ENCODE results near the gene NPAS2.
A peak's percentile ranks its signal among the peaks of the same experiment; 100 is the strongest.

Gene NPAS2

DNA sequence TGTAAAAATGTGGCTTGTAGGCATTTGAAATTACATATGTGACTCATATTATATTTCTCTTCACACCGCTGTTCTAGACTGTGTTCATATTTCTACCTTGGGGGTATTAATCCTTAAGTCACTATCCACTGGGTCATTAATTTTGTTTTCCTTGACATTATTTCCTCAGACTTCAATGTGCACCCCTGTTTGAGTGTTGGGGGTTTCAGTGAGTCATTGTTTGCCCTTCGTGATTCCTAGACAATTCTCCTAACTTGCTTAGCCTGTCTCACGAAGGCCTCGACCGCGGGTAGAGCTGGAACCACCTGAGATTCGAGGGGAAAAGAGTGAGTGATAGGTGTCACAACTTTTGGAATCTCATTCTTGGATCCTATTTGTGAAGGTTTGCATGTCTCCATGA is 35.1 kb downstream of the NPAS2 start:
- no peak for DNase-seq (ENCODE audit: low spot score)

DNA sequence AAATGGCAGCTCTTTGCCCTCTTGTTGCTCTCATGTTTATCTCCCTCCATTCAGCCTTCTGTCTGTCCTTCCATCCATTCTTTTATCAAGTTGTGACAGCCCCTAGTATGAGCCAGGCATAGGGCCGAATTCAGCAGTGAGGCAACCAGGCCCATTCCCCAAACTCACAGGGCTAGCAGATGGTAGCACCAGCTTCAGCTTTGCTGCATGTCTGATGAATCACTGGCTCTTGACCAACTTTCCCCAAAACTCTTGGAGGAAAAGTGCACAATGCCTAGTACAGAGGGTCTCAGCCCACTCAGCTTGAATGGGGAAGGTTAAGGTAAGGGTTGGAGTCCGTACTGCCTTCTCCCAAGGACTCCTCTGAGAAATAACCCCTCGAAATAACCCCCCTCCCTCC is 35.7 kb downstream of the NPAS2 start:
- no peak for DNase-seq (ENCODE audit: low spot score)

DNA sequence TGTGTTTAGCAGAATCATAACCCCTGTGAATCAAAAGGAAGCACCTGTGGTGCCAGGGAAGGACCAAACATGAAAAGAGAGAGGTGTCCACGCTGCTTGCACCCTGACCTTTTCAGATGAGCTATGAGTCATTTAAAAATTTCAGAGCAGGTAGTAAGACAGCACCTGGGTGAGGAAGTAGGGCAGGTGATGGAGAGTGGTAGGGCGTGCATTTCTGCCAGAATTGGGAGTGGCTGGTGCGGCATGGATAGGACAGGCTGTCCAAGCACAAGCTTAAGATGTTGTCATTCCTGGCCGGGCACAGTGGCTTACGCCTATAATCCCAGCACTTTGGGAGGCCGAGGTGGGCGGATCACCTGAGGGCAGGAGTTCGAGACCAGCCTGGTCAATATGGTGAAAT is 36.8 kb downstream of the NPAS2 start:
- DNase-seq (ENCODE audit: low spot score): peak; percentile 98

DNA sequence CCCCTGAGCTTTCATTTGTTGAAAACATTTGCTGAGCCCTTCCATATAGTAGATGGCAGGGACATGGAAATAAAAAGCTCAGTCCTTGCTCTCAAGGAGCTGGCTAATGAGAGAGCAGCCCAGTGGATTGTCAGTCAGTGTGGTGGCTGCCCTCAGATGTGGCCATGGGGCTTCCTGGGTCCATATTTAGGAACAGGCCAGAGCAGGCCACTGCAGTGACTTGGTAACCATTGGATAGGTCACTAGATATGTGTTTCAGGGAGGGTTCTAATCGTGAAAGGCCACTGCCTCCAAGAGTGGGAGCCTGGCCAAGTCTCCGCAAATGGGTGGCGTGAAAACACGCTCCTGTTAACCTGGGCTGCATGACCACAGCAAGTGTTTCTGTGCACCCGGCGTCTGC is 37.4 kb downstream of the NPAS2 start:
- DNase-seq (ENCODE audit: low spot score): no peak

DNA sequence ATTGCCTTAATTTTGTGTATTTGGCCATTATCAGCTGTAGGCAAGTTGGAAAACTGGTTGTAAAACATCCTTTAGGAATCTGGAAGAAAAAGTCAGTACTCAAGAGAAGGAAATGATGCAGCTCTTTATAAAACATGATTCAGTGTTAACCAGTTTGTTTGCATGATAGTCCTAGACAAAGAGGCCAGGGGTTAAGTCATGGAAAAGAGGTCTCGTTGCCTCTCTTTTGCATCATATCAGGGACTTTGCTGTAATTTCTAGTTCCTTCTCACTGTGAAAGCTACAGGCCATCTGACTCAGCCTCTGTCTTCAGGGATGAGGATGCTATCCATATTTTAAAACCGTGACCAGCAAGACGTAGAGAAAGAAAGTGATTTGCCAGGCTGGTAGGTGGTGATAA is 38.0 kb downstream of the NPAS2 start:
- DNase-seq (ENCODE audit: low spot score): no peak

DNA sequence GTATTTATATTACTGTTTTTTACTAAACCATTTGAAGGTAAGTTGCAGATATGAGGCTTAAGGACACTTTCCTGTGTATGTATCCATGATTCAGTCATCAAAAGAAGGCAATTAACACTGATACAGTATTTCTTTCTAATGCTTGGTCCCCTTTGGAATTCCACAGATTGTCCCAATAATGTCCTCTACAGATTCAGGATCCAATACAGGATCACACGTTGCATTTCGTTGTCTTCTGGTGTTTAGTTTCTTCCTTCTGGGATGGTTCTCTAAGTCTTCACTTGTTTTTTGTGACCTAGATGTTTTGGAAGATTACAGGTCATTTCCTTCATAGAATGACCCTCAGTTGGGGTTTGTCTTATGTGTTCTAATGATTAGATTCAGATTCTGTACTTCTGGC is 40.0 kb downstream of the NPAS2 start:
- DNase-seq (ENCODE audit: low spot score): no peak

DNA sequence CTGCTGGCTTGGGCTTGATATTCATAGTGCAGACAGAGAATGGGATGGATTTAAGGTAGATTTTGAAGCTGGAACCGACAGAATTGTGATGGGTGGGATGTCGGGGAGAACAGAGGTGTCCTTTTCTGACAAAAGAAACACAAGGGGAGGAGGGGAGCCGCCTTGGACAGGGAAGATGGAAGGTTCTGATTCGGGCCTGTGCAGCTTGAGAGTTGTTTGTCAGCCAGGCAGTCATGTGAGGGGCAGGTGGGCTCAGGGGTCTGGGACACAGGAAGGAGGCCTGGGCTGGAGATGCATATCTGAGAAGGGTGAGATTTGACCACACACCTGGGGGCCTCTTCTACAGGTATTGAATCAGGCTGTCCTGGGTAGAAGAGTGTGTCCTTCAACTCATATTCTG is 41.4 kb downstream of the NPAS2 start:
- no peak for DNase-seq (ENCODE audit: low spot score)

DNA sequence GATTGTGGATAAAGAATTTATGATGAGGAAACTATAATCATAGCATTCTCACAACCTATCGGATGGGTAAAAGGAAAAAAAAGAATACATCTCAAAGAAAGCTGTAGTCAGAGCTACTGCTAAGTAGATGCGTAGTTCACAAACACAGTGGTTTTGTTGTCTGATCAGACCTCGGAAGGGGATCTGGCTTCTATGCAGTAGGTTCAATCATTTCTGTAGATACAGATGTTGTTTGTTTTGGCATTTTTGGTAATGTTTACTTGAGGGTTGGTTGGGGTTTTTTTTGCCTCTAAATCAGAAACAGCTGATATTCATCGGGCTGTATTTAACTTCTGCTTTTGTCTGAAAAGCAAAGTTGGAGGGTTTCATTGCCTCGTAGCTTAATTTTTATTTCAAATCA is 42.1 kb downstream of the NPAS2 start:
- DNase-seq (ENCODE audit: low spot score): no peak

DNA sequence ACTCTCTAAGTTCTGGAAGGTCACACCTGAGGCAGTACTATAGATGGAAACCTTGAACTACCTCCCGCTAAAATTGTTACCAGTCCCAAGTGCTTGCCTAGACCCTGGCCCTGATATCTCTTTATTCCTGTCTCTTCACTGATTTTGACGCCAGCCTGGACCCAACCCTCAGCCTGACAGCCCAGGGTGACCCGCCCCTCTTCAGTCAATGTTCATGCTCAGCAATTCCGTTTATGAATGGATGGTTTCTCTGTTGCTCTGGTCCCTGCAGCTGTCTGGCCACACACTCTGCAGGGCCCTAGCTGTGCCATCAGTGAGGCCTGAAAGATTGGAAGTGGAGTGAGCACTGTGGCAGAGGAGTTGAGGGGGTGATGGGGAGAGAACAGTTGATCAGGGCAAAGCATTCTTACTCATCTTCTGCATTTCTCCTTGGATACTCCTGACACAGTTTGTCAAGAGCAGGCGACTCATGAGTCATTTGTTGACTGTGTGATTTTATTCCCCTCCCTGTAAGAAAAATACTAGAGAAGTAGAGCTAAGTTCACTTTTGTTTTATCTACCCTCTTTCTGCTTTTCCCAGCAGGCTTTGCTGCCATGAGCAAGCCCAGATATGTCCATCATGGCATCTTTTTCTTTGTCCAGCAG is 46.0 kb downstream of the NPAS2 start:
- no peak for DNase-seq (ENCODE audit: low spot score)

DNA sequence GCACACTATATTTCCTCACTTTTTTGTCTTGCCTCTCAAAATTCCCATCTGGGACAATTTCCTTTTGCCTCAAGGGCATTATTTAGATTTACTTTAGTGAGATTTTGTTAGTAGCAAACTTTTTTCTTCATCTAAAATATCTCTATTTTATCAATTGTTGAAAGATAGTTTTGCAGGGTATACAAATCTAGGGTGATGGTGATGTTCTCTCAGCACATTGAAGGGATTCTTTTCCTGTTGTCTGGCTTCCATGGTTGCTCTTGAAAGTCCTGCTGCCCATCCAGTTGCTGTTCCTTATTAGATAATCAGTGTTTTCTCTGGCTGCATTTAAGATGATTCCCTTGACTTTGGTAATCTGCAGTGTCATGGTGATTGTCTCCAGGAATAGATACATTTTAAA is 48.1 kb downstream of the NPAS2 start:
- DNase-seq (ENCODE audit: low spot score): no peak

DNA sequence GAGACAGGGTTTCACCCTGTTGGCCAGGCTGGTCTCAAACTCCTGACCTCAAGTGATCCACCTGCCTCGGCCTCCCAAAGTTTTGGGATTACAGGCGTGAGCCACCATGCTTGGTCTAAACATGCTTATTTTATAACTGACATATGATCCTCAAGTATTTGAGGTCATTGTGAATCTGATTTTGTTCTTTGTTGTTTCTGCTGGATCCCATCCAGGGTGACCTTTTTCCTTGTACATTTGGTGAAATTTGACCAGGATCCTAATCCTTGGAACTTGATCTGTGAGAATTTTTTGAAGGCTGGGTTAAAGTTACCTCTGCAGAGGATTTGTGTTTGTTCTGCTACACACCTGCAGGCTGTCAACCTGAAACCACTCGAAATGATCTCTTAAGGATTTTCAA is 49.2 kb downstream of the NPAS2 start:
- no peak for DNase-seq (ENCODE audit: low spot score)

DNA sequence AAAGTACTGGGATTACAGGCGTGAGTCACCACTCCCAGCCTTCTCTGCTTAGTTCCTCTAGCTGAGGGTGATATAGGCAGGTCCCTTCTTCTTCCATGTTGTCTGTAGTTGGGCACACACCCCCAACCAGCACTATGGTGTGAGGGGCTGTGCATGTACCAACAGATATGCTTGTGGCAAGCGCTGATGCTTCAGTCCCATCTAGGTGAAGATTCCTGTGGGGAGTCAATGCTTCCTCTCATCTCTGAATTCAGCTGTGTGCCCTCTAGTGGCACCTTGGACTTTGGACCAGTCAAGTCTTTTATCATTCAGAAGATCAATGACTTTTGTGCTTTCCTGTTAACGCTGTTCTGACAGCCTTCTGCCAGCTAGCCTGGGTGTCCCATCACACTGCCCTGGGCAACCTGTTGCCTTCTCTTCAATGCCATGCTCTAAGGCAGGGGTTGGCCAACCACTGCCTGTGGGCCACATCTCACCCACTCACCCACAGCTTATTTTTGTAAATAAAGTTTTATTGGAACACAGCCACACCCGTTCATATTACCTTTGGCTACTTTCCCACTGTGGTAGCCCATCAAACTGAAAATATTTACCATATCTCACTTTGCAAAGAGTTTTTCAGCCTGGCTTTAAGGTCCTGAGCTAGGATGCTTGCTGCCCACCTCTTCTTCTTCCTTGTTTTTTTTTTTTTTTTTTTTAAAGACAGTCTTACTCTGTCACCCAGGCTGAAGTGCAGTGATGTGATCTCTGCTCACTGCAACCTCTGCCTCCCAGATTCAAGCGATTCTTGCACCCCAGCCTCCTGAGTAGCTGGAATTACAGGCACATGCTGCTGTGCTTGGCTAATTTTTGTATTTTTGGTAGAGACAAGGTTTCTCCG is 51.0 kb downstream of the NPAS2 start:
- DNase-seq (ENCODE audit: low spot score): peak; percentile 52

DNA sequence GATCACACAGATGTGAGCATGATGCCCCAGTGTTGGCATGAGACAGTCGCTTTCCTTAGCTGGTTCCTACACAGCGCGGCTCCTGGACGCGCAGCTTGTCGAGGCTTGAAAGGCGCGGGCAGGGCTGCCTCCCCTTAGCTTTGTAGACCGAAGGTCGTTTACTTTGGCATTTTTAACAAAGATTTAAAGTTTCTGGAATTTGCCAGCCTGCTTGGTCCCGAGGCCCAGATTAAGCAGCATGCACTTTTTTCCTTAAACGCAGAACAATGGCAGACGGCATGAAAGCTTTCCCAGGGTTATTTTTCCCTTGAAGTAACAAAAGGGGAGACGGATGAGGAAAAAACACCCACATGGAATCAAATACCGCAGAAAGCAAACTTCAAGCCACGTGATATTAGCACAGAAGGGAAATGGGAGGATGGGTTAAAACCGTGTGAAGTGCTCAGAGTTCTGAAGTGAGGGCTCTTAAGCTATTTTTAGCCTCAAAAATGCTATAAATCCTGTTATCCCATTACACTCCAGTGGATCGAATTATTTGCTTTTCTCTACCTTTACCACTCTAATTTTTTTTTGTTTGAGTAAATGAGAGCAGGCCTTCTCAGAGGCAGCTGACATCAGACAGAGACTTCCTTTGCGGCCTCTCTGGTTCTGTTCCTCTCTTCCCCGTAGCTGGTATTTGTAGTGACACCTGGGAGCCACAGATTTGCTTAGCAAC is 55.7 kb downstream of the NPAS2 start:
- DNase-seq (ENCODE audit: low spot score): no peak

DNA sequence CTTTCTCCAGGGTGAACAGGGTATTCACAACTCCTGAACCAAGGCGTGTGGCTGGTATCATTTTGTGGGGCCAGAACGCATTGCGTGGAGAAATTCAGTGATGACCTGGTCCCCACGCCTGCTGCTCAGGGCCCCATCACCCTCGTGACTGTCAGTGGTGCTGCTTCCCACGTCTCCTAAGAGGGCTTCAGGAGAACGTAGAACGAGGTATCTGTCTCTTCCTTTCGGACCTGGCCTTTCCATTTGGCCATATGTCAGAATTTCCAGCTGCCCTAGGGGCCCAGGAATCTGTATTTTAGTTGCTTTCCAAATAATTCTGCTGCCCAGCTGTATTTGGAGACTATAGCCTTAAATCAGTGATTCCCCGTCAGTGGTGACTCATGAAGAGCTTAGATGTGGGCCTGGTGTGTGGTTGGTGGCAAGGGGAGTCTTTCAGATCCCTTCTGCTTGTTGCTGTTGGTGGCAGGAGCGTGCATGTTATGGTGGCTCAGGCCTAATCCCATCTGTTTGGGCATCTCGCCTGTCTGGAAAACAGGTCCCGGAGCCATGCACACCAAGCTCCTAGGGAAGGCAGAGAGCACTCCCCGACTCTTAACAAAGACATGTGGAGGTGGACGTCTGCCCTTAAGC is 56.4 kb downstream of the NPAS2 start:
- no peak for DNase-seq (ENCODE audit: low spot score)

DNA sequence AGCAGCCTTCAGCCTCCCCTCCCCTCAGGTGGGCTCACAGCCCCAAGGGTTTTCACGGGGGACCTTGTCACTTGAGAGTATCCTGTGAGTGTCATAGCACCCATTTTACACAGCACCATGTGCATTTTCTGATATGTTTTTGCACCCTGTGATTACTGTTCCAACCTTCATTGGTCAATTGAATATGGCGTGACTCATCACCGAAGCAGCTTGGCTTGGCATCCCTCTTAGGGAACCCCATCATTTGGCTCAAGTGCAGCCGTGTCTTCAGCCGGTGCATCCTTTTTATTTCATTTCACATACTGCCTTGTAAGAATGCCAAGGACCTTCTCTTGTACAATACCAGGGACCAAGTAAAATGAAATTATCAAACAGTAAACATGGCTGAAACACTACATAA is 57.6 kb downstream of the NPAS2 start:
- no peak for DNase-seq (ENCODE audit: low spot score)

DNA sequence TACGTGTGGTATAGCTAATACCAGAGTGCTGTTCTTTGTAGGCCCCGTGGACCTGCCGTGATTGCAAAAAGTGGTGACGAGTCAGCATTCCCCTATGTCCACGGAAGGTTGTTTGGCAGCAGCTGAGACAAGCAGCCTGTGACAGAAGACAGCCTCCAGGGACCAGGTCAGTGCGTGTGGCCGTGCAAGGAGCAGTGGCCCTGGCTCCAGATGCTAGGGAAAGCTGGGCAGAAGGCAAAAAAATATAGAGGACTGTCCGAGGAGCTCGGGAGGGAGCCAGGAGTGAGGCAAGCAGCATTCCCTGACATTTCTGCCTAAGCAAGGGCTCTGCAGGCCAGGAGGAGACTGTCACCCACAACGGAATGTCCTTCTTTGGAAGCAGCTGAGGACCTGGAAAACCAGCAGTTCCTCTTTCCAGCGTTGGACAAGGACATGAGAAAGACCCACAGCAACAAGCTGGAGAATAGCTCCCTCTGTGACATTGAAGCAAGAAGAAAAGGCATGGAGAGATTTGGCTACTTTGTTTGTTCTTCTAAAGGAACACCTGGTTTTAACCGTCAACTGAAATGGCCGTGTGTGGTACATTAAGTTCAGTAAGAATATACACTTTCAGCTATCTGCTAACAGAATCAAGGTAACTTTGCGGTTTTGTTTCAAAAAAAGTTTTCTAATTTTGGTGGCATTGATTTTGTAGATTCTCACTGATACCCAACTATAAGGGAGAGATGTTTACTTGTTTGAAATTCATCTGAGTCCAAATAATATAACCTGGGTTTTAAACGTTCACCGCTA is 58.3 kb downstream of the NPAS2 start:
- no peak for DNase-seq (ENCODE audit: low spot score)

DNA sequence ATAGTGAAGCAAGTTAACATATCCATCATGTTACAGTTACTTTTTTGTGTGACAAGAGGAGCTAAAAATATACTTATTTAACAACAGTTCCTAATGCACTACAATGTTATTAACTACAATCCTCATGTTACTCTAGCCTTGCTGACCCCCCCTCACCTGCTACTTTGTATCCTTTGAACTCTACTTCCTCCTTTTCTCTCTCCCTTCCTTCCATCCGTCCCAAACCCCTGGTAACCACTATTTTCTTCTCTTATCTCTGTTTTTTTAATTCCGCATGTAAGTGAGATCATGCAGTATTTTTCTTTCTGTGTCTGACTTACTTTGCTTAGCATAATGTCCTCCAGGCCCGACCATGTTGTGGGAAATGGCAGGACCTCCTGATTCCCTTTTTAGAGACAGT is 59.4 kb downstream of the NPAS2 start:
- DNase-seq (ENCODE audit: low spot score): no peak

DNA sequence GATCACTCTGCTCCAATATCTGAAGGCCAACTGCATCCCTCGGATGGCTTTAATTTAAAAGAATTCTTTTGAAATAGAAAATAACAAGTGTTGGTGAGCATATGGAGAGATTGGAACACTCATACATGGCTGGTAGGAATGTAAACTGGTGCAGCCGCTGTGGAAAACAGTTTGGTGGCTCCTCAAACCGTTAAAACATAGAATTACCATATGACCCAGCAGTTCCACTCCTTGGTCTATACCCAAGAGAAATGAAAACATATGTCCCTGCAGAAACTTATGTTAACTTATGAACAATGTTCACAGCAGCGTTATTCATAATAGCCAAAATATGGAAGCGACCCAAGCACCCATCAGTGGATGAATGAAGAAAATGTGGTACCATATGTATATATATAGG is 60.1 kb downstream of the NPAS2 start:
- no peak for DNase-seq (ENCODE audit: low spot score)

DNA sequence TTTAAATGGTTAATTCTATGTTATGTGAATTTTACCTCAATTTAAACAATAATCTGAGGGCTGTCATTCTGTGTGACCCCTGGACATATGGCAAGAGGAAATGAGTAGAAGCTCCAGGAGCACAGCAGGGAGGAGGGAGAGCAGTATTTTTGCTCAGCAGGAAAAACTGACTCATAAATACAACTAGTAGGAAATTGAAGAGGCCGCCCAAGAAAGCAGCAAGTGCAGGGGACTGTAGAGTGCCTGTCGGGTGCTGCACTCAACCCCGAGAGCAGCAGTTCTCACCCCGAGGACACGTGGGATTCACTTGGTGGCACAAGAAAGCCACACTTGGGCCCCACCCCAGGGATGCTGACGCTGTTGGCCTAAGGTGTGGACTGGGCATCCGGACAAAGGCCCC is 60.8 kb downstream of the NPAS2 start:
- DNase-seq (ENCODE audit: low spot score): no peak

DNA sequence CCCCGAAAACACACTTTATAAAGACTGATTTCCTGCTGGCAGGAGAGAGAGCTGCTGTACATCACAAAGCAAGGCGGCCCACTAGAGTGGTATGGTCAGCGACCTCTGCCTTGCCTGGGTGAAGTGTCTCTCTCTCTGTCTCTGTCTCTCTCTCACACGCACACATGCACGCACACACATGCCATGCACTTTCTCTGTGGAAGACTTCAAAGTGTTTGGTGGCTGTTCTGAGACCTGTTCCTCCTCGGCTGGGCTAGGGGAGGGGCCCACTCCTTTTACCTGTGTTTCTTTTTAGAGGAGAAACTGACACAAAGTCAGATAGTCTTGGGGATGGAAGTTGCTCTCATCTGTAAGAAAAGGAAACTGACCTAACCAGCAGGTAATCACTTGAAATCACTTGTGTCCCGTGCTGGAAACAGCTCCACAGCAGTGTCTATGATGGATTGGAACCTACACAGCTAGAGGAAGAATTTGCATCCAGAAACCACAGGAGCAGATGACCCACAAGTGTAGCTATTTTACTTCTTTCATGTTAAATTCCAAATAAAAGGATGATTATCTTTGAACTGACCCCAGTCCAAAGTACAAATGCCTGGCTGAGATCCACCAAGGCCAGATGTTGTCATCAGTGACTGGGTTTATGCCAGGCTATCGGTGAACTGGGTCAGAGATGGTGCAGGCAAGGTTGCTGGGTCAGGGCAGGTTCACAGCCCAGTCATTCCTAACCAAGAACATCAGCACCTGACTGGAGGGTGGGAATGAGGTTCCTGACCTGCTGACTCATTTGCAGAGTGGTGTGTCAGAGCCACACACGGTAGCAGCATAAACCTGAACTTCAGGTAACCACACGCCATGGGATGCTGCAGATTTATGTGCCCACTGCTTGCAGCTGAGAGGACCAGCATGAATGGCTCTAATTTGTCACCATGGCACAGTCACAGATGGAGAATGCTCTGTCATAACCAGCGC is 63.0 kb downstream of the NPAS2 start:
- peak; percentile 97 for DNase-seq (ENCODE audit: low spot score)

DNA sequence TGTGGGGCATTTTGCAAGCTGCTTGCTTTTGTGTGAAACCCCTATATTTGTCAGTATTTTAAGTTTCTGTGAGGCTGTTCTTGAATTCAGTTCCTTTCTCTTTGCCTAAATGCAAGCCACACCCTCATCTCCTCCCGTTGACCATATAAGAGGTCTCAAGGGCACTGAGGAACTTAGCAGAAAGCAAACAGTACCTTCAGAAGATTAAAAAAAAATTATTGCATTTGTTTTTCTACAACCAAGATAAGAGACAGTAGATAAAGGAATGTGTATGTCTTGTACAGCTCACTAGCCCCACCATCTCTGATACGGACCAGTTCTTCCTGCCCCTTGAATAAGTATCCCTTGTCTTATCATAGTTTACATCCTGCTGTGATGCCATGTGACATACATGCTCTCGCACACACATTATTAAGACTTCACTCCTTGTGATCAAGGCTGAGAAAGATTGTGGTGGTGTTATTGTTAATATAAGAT is 64.2 kb downstream of the NPAS2 start:
- no peak for DNase-seq (ENCODE audit: low spot score)

All from SW480 (cell line).